ENCODE measurements around the gene AMHR2. TPM values are rescaled to one million over a fixed set of nuclear protein-coding genes. Genes with fewer than 3 reads are reported as not detected.

Gene AMHR2
- polyA plus RNA-seq, 3 donors, result 0.24 to 0.48 (median 0.27) TPM

GRCh38 chr12:53452159-53453077 is 28.8 kb downstream of the AMHR2 start:
- DNase-seq, result peak; percentile 87

- no peak for DNase-seq
Measured at GRCh38 chr12:53453953-53454640, 30.4 kb downstream of the AMHR2 start.

GRCh38 chr12:53454707-53455106 is 31.1 kb downstream of the AMHR2 start:
- DNase-seq, result no peak

- DNase-seq, result no peak
Measured at GRCh38 chr12:53456654-53457366, 33.2 kb downstream of the AMHR2 start.

- DNase-seq, result no peak
Measured at GRCh38 chr12:53459097-53459496, 35.4 kb downstream of the AMHR2 start.

GRCh38 chr12:53461059-53461458 is 37.4 kb downstream of the AMHR2 start:
- DNase-seq, result no peak

- no peak for DNase-seq
Measured at GRCh38 chr12:53461591-53461990, 37.9 kb downstream of the AMHR2 start.

- DNase-seq, result no peak
Measured at GRCh38 chr12:53462935-53463334, 39.3 kb downstream of the AMHR2 start.

GRCh38 chr12:53463802-53464560 is 40.3 kb downstream of the AMHR2 start:
- DNase-seq, result no peak

- DNase-seq, result no peak
Measured at GRCh38 chr12:53464685-53465418, 41.2 kb downstream of the AMHR2 start.

- no peak for DNase-seq
Measured at GRCh38 chr12:53465679-53466078, 42.0 kb downstream of the AMHR2 start.

GRCh38 chr12:53466640-53467039 is 43.0 kb downstream of the AMHR2 start:
- DNase-seq, result no peak

- no peak for DNase-seq
Measured at GRCh38 chr12:53467082-53467481, 43.4 kb downstream of the AMHR2 start.

GRCh38 chr12:53467880-53468279 is 44.2 kb downstream of the AMHR2 start:
- DNase-seq, result no peak

- no peak for DNase-seq
Measured at GRCh38 chr12:53468282-53468681, 44.6 kb downstream of the AMHR2 start.

GRCh38 chr12:53472056-53472582 is 48.5 kb downstream of the AMHR2 start:
- DNase-seq, result no peak

- DNase-seq, result no peak
Measured at GRCh38 chr12:53474077-53474476, 50.4 kb downstream of the AMHR2 start.

GRCh38 chr12:53474819-53475218 is 51.2 kb downstream of the AMHR2 start:
- DNase-seq, result no peak

GRCh38 chr12:53476769-53477209 is 53.1 kb downstream of the AMHR2 start:
- DNase-seq, result no peak

GRCh38 chr12:53478865-53479264 is 55.2 kb downstream of the AMHR2 start:
- no peak for DNase-seq

GRCh38 chr12:53479331-53479730 is 55.7 kb downstream of the AMHR2 start:
- no peak for DNase-seq
